IPS-11a (cell line): ENCODE results near the gene ADD2.

Source experiments
- H3K4me3 ChIP-seq: one replicate; pipeline ENCODE4 v1.5.1; 2013; ENCODE audit warnings: low read depth, low read length, control low read depth

ADD2 gene

DNA sequence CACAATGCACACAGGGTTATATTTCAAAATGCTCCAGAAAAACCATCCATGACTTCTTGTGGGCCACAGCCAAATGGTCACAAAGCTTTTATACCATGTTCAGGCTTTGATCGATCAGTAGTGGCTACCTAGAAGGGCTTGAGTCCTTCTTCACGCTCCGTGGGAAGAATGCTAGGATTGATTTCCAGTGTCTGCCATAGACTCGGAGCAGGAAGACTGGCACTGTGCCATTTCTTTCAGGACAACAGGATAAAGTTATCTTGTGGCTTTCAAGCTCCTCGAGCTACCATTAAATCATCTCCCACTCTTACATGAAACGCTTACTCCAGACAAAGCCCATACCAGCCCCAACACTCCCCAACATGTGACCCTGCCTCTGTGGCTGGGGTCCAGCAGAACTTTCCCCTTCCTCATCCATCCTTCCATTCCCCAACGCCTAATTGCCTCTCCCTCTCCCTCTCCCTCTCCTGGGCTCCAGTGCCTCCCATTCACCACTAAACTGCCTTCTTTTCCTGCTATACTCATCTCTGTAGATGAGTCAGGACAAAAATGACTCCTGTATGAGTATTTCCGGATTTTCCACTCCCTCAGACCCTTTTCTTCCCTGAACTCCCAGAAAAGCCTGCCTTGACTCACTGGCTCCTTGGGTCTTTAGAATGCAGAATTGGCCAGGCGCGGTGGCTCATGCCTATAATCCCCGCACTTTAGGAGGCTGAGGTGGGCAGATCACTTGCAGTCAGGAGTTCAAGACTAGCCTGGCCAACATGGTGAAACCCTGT, 40.9 kb downstream of the ADD2 start:
- H3K4me3 ChIP-seq, result no peak overlapping the region

DNA sequence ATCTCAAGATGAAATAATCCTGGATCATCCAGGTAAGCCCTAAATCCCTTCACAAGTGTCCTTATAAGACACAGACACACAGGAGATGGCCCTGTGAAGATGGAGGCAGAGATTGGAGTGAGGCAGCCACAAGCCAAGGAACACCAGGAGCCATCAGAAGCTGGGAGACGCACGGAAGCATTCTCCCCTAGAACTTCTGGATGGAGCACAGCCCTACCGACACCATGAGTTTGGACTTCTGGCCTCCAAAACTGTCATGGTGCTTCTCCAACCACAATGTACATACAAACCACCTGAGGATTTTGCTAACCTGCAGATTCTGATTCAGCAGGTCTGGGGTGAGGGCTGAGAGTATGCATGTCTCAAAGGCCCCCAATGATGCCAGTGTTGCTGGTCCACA, 42.5 kb downstream of the ADD2 start:
- H3K4me3 ChIP-seq, result no peak overlapping the region

DNA sequence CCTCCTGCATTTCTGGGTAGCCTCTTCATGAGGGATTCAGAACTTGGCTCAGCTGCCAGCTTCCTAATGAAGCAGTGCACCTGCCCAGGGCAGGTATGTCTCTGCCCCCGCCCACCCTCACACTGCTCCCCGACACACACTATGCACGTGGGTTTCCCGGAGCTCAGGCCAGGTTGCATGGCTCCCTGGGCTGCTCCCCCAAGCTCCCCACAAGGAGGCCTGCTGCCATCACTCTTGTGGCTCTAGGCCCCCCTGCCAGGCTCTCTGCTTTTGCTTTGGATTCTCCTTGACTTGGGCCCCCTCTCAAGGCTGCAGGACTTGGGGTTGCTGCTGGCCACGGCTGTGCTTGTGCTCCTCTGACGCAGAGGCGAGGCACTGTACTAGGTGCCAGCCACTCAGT, 43.6 kb downstream of the ADD2 start:
- no peak overlapping the region for H3K4me3 ChIP-seq

DNA sequence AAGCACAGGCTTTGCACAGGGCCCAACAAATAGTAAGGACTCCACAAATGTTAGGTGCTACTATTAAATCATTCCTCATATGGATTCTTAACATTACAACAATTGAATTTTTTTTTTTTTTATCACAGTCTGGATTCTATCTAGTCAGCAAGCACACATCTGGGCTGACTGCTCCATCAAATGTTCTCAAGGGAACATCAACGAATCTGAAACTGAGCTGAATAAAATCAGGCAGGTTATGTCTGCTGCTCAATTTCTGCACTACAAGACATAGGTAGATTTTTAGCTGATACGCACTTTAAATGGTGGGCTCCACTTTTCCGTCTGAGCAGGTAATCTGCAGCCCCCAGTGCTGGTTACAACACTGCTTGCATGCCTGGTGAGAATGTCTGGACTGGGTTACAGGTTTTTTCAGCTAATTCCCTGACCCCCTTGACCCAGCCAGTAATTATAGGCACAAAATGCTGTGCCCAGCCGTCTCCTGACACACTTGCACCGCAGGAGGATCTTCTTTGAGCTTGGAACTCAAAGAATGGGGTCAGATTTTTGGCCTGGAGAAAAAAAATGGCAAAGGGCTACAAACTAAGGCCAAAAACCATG, 44.6 kb downstream of the ADD2 start:
- H3K4me3 ChIP-seq, result no peak overlapping the region

DNA sequence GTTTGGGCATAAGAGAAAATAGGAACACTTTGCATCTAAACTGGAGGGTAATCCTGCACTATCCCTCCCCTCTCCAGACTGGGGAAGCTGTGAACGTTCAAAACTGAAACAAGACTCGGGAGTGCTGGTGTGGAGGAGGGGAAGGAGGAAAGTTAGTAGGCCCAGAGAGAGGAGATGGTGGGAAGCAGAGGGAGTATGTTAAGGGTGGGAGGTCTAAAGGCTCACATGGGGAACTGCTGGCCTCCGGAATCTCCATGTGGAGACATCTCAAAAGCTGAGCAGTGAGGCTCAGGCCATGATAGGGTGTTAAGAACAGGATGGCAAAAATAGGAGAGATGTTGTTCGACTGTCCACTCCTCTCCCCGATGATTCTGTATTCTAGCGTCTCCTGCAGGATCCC, 47.9 kb downstream of the ADD2 start:
- H3K4me3 ChIP-seq, result no peak overlapping the region

DNA sequence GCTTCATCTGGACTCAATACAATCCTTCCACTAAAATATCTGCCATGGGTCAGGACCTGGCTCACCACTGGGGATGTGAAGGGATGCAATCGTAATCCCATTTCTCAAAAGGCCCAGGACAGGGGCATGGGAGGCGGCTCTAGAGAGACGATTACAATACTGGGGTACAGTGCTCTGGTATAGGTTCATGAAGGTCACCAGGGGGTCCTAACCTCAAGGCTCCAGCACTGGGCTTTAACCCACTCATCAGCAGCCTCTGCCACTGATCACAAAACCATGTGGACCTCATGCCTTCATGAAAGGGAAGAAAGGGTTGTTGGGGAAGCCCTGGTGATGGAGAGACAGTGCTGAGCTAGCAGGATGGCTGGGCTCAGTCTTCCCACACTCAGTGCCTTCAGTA, 48.8 kb downstream of the ADD2 start:
- no peak overlapping the region for H3K4me3 ChIP-seq

DNA sequence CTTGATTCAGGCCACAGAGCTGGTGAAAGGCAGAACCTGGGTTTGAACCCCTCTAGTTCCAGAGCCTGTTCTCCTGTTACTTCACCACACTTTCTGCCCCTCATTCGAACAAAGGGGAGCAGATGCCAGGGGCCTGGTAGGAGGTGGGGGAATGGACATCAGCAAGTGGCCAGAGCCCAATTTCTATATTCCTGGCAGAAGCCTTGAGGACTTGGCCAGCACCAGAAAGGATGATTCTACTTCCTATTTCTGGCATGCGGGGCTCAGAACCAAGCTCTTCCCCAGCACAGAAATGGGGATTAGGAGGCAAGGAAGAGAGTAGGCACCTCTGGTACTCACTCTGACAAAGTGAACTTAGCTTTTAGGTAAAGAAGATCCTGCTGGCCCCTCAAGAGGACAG, 49.3 kb downstream of the ADD2 start:
- H3K4me3 ChIP-seq, result no peak overlapping the region

DNA sequence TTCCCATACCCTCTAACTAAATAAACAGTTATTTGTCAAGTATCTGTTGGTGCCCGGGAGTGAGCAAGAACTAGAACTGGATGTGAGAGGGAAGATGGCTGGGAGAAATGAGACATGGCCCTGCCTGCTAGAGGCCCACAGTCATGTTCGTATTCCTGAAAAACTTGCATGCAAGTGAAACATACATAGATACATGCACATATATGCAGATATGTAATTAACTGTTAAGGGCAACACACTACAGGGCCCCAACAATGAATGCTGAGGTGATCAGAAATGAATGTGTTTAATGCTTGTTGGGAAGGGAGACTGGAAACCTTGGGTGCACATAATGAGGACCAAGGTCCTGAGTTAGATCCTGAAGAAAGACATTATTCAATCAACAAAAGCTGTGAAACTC, 49.8 kb downstream of the ADD2 start:
- no peak overlapping the region for H3K4me3 ChIP-seq

DNA sequence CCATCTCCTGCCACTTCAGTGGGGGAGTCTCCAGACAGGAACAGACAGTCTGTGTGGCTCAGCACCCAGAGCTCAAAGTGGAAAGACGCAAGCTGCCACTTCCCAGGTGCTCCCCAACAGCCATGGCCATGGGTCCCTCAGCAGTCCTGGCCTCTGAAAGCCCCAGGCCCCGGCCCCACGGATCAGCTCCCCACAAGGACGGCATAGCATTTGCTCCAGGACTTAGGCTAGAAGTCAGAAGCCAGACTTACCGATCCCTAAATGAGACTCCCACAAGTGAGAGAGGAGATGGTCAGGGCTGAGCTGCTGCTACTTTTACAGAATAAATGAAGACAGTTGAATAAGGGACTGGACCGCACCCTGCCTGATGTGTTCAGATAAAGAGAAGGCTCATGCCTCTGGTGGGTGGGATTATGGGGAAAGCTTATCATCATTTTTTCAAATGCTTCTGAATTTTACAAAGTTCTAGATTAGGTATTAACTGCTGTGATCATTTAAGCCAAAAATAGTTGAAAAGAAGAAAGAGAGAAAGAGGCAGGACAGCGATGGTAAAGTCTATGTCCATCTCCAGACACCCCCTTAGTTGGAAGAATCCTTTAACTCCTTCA, 50.5 kb downstream of the ADD2 start:
- H3K4me3 ChIP-seq, result no peak overlapping the region

DNA sequence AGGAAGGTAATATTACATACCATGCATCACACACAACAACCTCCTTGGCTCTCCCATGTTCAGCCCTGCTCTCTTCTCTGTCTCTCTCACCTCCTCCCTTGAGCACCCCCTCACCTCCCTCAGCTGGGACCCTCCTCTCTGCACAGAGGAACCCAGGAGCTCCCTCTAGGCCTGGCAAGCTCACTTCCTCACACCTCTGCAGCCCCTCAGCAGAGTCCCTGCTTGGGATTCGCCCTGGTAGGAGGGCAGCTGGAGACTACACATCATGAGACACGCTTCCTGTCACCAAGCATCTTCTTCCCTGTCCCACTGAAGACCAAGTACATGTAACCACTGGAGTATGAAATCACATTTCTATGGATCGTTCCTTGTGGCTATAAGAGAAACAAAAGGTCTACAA, 51.0 kb downstream of the ADD2 start:
- H3K4me3 ChIP-seq, result no peak overlapping the region

DNA sequence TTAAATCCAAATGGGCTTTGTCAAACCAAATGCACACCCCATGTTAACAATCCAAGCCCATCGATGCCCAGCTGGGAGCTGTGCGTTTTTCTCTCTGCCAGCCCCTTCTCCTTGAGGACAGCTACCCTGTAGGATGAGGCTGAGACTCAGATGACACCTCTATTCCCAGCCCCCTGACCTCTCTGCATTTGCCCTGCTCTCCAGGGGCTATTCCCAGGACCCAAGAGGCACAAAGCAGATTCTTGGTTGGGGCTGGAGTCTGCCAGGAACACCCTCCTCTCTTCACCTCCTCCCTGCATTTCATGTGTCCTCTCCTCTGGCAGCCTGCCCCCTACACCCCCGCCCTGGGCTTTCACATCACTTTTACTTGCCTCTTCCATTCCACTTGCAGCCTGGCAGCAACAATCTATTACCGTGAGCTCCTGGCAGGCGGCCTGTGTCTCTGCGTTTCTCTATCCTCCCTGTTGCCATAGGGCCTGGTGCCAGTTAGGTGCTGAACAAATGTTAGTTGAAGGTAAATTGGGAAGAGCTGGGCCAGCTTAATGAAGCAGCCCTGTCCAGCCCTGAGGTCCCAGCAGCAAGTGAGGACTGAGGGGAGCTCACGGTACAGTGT, 51.8 kb downstream of the ADD2 start:
- no peak overlapping the region for H3K4me3 ChIP-seq

DNA sequence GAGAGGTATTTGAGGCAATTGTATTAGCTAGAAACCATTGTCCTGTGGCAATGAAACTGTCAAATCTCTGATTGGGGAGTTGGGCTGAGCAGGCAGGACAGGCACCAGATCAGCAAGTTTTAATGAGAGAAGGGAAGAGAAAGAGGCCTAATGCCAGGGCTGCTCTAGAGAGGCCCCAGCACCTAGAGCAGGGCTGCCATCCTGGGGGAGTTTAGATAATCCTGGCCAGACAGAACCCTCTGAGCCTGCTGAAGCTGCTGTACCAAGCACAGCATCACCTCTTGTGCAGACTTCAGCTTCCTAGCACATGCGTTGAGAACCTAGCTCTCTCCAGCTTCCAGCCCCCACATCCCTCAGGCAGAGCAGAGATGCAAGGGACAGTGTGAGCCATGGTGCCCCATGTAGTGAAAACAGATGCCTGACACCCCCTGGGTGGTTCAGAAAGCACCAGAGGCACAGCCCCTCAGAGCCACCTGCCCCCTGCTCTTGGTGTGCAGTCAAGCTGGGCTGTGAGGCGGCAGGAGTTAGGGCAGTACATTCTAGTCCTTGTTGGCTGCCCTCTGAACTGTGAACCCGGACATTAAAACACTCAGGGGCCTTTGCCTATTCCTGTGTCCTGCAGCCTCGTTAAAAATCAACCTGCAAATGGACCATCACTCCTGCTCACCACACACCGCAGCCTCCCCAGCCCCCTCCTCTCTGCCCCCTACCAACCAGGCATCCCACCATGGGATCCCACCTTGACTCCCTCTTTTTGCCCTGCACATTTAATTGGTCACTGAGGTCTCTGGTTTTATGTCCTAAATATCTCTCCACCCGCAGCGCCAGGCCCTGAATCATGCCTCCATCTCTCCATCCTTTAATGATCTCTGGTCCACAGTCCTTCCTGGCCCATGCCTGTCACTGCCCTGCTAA, 52.7 kb downstream of the ADD2 start:
- no peak overlapping the region for H3K4me3 ChIP-seq

DNA sequence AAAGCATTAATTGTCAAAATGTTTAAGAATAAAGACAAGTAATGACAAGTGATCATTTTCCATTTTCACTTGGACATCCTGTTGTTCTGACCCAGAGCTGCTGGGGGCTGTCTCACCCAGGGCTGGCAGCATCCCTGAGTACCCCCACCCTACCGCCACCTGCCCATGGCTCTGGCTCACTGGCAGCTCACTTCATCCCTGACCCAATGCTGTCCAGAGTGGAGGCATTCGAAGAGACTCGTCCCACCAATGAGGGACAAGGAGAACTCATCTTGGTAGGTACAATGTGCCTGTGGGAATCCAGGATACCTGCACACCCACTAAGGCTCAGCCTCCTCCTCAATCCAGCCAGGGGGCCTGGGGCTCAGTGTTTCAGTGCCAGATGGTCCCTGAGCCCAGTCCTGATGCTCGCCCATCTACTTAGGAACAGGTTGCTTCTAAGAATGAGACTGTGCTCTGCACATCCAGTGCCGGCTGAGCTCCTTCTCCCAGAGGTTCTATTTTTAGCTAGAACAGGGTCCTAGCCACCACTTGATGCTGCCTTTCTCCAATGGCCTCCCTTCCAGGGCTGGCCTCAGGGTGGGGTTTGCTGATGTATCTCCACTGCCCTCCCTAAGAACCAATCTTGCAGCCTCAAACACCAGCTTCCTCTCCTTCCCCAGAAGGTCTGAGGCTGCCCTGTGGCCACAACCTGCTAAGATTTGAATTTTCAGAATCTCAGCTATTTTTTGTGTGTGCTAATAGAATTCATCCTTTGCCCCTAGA, 53.7 kb downstream of the ADD2 start:
- no peak overlapping the region for H3K4me3 ChIP-seq

DNA sequence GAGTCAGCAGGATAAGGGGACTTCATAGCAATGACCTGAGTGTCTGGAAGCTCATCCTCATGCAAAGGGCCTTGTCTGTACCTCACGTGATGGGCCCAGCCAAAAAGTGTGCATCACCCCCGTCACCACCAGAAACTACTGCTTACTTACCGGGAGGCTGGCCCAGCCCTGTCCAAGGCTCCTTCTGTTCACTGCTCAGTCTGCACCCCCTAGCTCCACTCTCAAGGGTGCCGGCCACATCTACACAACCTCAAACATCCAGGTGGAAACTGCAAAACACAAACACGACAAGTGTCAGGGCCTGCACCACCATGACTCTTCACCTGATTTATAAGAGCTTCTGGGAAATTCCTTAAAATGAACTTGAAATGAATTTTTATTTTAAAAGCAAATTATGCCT, 55.1 kb downstream of the ADD2 start:
- H3K4me3 ChIP-seq, result no peak overlapping the region

DNA sequence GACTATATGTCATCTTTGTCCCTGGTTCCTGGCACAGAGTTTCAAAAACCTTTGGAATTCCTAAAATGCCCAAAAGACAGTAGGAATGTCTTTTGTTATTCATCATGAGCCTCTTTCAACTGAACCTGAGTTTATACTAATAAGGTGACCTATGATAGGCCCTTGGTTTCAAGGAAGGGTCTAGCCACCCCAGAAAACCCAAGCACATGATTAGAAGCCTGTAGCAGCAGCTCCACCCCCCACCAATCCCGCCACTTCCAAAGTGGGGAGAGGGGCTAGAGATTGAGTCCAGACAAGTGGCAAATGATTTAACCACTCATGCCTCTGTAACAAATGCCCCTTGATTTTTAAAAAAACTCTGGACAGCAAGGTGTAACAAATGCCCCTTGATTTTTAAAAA, 56.8 kb downstream of the ADD2 start:
- H3K4me3 ChIP-seq, result no peak overlapping the region

DNA sequence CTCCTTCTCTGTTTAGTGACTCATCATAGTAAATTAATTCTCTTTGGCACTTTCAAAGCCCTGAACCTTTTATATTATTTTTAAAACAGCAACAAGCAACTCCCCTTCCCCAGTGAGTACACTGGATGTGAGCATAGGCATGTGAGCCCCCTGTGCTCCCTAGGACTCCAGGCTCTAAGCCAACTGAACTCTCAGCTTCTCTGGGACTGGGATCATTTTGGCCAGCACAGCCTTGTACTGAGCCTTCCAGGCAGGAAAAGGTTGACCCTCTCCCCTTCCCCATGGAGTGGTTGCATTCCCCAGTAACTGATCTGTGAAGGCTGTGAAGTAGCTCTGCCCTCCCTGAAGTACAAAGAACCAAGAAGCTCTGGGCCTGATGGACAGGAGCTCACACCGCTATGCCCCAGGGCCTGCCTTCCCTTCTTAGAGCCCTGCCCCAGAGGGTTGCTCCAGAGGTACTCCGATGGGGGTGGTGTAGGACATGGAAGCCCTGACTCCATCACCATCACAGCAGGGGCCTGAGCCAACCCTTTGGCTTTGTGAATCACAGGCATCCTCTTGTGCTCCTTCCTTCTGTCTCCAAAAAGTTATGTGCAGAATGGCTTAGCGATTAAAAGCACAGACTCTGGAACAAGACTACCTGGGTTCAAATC, 57.8 kb downstream of the ADD2 start:
- no peak overlapping the region for H3K4me3 ChIP-seq

DNA sequence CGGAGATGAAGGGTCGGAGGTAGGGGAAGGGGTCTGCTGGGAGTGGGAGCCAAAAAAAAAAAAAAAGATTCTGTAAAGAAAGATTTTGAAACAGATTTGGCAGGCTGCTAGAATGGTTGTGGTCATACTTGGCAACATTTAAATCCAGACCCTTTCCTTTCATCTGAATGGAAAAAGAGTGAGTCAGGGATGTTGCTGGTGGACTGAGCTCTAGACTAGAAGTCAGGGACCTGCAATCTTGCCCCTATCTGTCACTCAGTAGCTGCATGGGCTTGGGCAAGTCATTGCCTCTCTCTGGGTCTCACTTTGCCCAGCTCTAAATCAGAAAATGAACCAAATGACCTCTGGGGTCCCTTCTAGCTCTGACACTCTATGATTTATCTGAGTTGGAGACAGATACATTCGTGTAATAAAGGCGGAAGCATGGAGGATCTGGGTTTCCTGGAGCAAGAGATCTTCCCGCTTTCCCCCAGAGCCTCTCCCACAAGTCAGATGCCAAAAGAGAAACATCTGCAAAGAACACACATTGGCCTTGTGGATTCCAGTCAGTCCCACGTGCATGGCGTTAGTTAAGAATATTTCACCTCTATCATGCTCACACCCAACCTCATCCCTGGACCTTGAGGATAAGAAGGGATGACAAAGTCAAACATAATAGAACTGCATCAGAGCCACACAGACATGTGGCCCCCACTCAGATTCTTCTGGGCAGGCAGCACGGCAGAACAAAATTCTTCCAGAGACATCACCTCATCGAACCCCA, 58.5 kb downstream of the ADD2 start:
- H3K4me3 ChIP-seq, result no peak overlapping the region

DNA sequence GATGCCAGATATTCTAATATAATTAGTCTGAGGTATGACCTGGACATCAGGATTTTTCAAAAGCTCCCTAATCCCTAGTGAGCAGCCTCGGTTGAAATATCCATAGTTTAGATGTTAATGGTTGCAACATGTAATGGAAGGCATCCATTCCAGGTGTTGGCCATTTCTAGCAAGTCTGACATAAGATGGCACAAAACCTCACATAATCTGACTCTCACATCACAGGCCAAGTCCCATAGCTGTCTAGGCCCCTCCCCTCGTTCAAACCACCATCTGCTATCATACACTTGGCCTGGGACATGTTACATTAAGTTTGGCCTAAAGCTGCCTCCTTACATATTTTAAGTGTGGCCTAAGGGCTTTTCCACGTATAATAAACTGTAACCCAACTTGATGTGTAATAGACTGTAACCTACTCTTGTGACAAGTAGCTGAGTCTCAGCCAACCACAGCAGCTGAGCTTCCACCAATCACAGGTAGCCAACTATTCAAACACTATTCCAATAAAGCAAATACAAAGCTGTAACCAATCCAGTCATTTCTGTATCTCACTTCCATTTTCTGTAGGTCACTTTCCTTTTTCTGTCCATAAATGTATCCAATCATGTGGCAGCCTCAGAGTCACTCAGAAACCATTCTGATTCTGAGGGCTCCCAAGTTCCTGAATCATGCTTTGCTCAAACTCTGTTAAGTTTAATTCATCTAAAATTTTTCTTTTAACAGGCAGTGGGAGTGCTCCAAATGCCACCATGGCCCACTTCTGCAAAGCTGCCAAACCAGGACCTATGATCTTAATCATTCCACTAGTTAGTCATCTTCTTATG, 59.4 kb downstream of the ADD2 start:
- H3K4me3 ChIP-seq, result no peak overlapping the region
